MV-4-11 (cell line): Measurements from ENCODE around the gene BFSP1.

Source experiments
- DNase-seq: peaks from one replicate; lab custom pipeline; 2025; lab: John Stamatoyannopoulos, UW

Gene BFSP1

GRCh38 chr20:17497821-17498580 lies 33.2 kb downstream of the BFSP1 start:
- no peak for DNase-seq

- no peak for DNase-seq
Observed at GRCh38 chr20:17495826-17496225, 35.4 kb downstream of the BFSP1 start.

GRCh38 chr20:17494201-17494600 lies 37.0 kb downstream of the BFSP1 start:
- DNase-seq, result no peak

- no peak for DNase-seq
Observed at GRCh38 chr20:17493173-17493572, 38.0 kb downstream of the BFSP1 start.

GRCh38 chr20:17491488-17491887 lies 39.7 kb downstream of the BFSP1 start:
- DNase-seq, result no peak

GRCh38 chr20:17491041-17491440 lies 40.1 kb downstream of the BFSP1 start:
- DNase-seq, result no peak

GRCh38 chr20:17490501-17490900 lies 40.7 kb downstream of the BFSP1 start:
- DNase-seq, result no peak

- no peak for DNase-seq
Observed at GRCh38 chr20:17488916-17489600, 42.1 kb downstream of the BFSP1 start.

GRCh38 chr20:17485017-17485416 lies 46.2 kb downstream of the BFSP1 start:
- DNase-seq, result no peak

GRCh38 chr20:17482536-17482935 lies 48.6 kb downstream of the BFSP1 start:
- no peak for DNase-seq

GRCh38 chr20:17481661-17482060 lies 49.5 kb downstream of the BFSP1 start:
- DNase-seq, result no peak

- DNase-seq, result no peak
Observed at GRCh38 chr20:17480696-17481095, 50.5 kb downstream of the BFSP1 start.

- DNase-seq, result no peak
Observed at GRCh38 chr20:17479063-17479657, 52.0 kb downstream of the BFSP1 start.

- no peak for DNase-seq
Observed at GRCh38 chr20:17473659-17474058, 57.5 kb downstream of the BFSP1 start.

GRCh38 chr20:17471606-17472187 lies 59.5 kb downstream of the BFSP1 start:
- no peak for DNase-seq

GRCh38 chr20:17470973-17471372 lies 60.2 kb downstream of the BFSP1 start:
- DNase-seq, result no peak

GRCh38 chr20:17470521-17470920 lies 60.7 kb downstream of the BFSP1 start:
- DNase-seq, result no peak

GRCh38 chr20:17469246-17470030 lies 61.7 kb downstream of the BFSP1 start:
- no peak for DNase-seq

GRCh38 chr20:17468073-17468840 lies 62.9 kb downstream of the BFSP1 start:
- no peak for DNase-seq

- DNase-seq, result no peak
Observed at GRCh38 chr20:17467120-17467655, 64.0 kb downstream of the BFSP1 start.

- no peak for DNase-seq
Observed at GRCh38 chr20:17466641-17467040, 64.5 kb downstream of the BFSP1 start.
